SJSA1 (cell line): ENCODE results near the gene MAGI2. TPM values are rescaled to one million over a fixed set of nuclear protein-coding genes. Genes with fewer than 3 reads are reported as not detected.
"Not testable (repeated sequence)": the region's sequence is repeated elsewhere in the genome, so short reads cannot be mapped to it uniquely, and the experiment has no call there.

Experiments
- DNase-seq, 2 experiments: peaks; one replicate each; pipeline ENCODE4 v3.0.0-alpha.2; 2015 to 2020; ENCODE audit warnings: low spot score in 2 of 2, low read depth in 1 of 2
- H3K27ac ChIP-seq: fragments of 250-450 bp; sonication (Bioruptor Pico); 2 replicates; pipeline ENCODE4 v1.5.1; 2020; ENCODE audit warnings: mild to moderate bottlenecking, moderate library complexity
- H3K27me3 ChIP-seq: fragments of 250-450 bp; sonication (Bioruptor Pico); replicated peaks from 2 replicates; pipeline ENCODE4 v1.5.1; 2020; ENCODE audit warnings: mild to moderate bottlenecking, moderate library complexity
- H3K36me3 ChIP-seq: fragments of 250-450 bp; sonication (Bioruptor Pico); 2 replicates; pipeline ENCODE4 v1.5.1; 2020; ENCODE audit warnings: mild to moderate bottlenecking
- H3K4me1 ChIP-seq: fragments of 250-450 bp; sonication (Bioruptor Pico); replicated peaks from 2 replicates; pipeline ENCODE4 v1.6.1; 2021; ENCODE audit warnings: mild to moderate bottlenecking
- H3K4me3 ChIP-seq: fragments of 250-450 bp; sonication (Bioruptor Pico); 2 replicates; pipeline ENCODE4 v1.5.1; 2020; ENCODE audit warnings: mild to moderate bottlenecking
- H3K9me3 ChIP-seq: fragments of 250-450 bp; sonication (Bioruptor Pico); replicated peaks from 2 replicates; pipeline ENCODE4 v1.5.1; 2020; ENCODE audit warnings: mild to moderate bottlenecking
- total RNA-seq: library from RNA; depleted of rRNA; stranded (reverse); fragments of >200 nt; shearing (Covaris generic); gene quantifications from 2 replicates; pipeline ENCODE4 v1.2.3, GENCODE V29; 2014

MAGI2 gene
- total RNA-seq, 1 experiment from 2014 or later: 0.82 TPM

- DNase-seq: no peak
- Histone ChIP-seq H3K27me3 (no peaks in the 10 kb centered on the region), H3K9me3 (no peaks in the 10 kb centered on the region), H3K4me1 (no peaks in the 10 kb centered on the region), H3K36me3 (no peaks in the 10 kb centered on the region), H3K4me3 (no peak overlapping the region), H3K27ac (no peak overlapping the region)
Observed at GRCh38 chr7:78543976-78544375, 909.5 kb downstream of the MAGI2 start.

DNA sequence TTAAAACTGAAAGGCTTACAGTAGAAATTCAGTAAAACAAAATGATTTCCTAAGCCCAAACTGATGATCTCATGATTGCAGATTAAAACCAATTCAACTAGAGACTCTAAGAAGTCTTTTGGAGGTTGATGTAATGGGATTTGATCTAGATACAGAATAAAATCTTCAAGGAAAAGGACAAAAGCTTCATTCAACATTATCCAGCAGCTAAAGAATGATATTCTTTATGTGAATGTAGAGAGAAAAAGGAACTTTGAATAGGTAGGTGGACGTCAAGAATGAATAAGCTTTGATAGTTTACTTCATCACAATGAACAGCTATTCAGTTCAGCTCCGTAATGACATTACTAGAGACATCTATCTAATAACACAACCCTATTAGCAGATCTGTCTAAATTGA lies 910.5 kb downstream of the MAGI2 start:
- H3K4me3 ChIP-seq: no peak overlapping the region
- no peak for DNase-seq
- no peaks in the 10 kb centered on the region for H3K27me3 ChIP-seq
- no peak overlapping the region for H3K27ac ChIP-seq
- H3K9me3 ChIP-seq: no peaks in the 10 kb centered on the region
- H3K4me1 ChIP-seq: no peaks in the 10 kb centered on the region
- no peaks in the 10 kb centered on the region for H3K36me3 ChIP-seq

GRCh38 chr7:78542541-78542940 lies 910.9 kb downstream of the MAGI2 start:
- H3K27ac ChIP-seq: no peak overlapping the region

DNA sequence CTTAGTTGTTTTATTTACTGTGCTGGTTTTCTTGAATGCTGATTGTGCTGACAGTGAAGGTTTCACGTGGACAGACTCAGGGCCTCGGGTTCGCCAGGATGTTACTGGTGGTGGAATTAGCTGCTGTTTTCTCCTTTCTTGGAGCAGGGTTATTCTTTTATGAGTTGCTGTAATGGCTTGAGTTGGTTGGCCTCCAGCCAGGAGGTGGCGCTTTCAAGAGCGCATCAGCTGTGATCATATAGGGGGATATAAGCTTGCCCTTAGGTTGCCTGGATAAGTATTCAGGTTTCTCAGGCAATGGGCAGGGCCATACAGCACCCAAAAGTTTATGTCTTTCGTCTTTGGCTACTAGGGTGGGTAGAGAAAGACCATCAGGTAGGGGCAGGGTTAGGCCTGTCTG lies 913.6 kb downstream of the MAGI2 start:
- H3K4me3 ChIP-seq: no peak overlapping the region
- DNase-seq: no peak

More at GRCh38 chr7:78542541-78542940, 910.9 kb downstream of the MAGI2 start:
- Histone ChIP-seq H3K4me1 (no peaks in the 10 kb centered on the region), H3K27me3 (no peaks in the 10 kb centered on the region), H3K36me3 (no peaks in the 10 kb centered on the region), H3K9me3 (no peaks in the 10 kb centered on the region), H3K4me3 (no peak overlapping the region)
- DNase-seq: no peak

GRCh38 chr7:78535655-78536054 lies 917.8 kb downstream of the MAGI2 start:
- Histone ChIP-seq H3K27ac (no peak overlapping the region), H3K36me3 (no peaks in the 10 kb centered on the region), H3K27me3 (no peaks in the 10 kb centered on the region), H3K4me3 (no peak overlapping the region), H3K4me1 (no peaks in the 10 kb centered on the region), H3K9me3 (no peaks in the 10 kb centered on the region)
- no peak for DNase-seq

More for the DNA sequence above, 913.6 kb downstream of the MAGI2 start:
- Histone ChIP-seq H3K4me1 (no peaks in the 10 kb centered on the region), H3K27ac (no peak overlapping the region), H3K9me3 (no peaks in the 10 kb centered on the region), H3K27me3 (no peaks in the 10 kb centered on the region), H3K36me3 (no peaks in the 10 kb centered on the region)

DNA sequence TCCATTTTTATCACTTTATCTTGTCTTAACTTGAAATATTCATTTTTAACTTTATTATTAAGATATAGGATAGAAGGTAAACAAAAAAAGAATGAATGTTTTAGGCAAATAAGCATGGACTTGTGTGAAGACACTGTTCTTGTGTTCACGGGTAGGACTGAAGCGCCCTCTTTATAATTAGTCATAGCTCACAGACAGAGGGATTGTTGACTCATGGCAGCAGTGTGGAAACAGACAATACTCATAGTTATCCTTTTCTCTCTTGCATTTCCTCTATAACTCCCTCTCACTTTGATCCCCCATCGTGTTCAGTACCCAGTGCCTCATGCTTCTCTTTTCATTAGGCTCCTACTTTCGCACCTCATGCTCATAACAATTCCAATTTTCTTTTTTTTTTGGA lies 923.1 kb downstream of the MAGI2 start:
- Histone ChIP-seq H3K27ac (no peak overlapping the region), H3K4me1 (no peaks in the 10 kb centered on the region), H3K36me3 (no peaks in the 10 kb centered on the region)

DNA sequence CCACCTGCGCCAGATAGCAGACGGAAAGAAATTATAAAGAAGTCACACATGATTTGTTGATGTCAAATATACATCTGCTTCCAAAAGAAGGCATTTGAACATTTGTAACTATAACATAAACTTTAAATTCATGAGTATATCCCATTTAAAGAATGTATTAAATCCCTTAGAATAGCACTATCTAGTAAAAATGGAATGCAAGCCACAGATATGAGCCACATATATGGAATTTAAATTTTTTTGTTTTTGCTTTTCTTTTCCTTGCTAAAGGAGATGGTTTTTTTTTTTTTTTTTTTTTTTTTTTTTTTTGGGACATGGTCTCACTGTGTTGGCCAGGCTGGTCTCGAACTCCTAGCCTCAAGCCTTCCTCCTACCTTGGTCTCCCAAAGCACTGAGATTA lies 924.1 kb downstream of the MAGI2 start:
- no peaks in the 10 kb centered on the region for H3K4me1 ChIP-seq
- H3K36me3 ChIP-seq: no peaks in the 10 kb centered on the region
- H3K27me3 ChIP-seq: no peaks in the 10 kb centered on the region
- no peak for DNase-seq
- H3K9me3 ChIP-seq: no peaks in the 10 kb centered on the region
- H3K4me3 ChIP-seq: no peak overlapping the region
- H3K27ac ChIP-seq: no peak overlapping the region

More for the DNA sequence above, 923.1 kb downstream of the MAGI2 start:
- no peak overlapping the region for H3K4me3 ChIP-seq
- no peaks in the 10 kb centered on the region for H3K9me3 ChIP-seq
- H3K27me3 ChIP-seq: no peaks in the 10 kb centered on the region
- no peak for DNase-seq

GRCh38 chr7:78528964-78529363 lies 924.5 kb downstream of the MAGI2 start:
- Histone ChIP-seq H3K36me3 (no peaks in the 10 kb centered on the region), H3K9me3 (no peaks in the 10 kb centered on the region), H3K4me3 (no peak overlapping the region), H3K27ac (no peak overlapping the region), H3K27me3 (no peaks in the 10 kb centered on the region), H3K4me1 (no peaks in the 10 kb centered on the region)
- DNase-seq: no peak

DNA sequence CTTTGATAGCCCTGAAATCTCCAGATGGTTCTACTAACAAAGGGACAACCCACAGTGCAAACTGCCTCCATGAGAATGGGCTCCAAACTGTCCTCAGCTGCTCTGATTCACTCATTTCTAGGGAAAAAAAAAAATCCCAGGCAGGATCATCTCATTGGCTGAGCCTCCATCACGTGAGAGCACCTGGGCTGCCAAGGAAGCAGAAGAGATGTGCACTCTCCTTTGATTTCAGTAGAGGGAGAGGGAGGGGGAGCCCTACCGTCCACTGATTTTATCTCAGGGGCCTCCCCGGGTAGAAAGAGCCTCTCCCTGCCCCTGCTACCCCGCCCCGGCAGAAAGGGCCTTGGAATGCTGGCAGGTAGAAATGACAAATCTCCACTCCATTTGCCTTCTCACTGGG lies 929.5 kb downstream of the MAGI2 start:
- H3K4me3 ChIP-seq: no peak overlapping the region
- no peaks in the 10 kb centered on the region for H3K36me3 ChIP-seq
- no peaks in the 10 kb centered on the region for H3K27me3 ChIP-seq
- H3K9me3 ChIP-seq: no peaks in the 10 kb centered on the region
- no peak overlapping the region for H3K27ac ChIP-seq
- no peaks in the 10 kb centered on the region for H3K4me1 ChIP-seq
- no peak for DNase-seq

DNA sequence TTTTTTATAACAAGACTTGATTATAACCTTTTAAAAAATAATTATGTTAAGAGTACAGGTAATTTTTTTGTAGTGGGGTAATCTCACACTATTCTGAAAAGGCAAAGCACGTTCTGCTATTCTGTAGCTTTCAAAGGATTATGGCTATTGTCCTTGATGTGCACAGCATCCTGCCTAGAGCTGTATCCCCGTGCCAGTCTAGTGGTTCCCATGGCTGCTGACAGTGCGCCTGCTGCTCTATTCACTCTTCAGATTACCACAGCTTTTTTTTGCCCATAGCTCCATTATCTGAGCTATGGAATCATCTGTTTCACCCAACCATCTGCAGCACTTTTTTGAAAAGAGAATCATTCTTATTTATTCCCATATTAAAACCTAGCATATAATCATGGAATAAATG lies 931.5 kb downstream of the MAGI2 start:
- Histone ChIP-seq H3K4me3 (no peak overlapping the region), H3K27ac (no peak overlapping the region), H3K36me3 (no peaks in the 10 kb centered on the region), H3K9me3 (no peaks in the 10 kb centered on the region), H3K27me3 (no peaks in the 10 kb centered on the region), H3K4me1 (no peaks in the 10 kb centered on the region)
- no peak for DNase-seq

GRCh38 chr7:78516450-78516849 lies 937.0 kb downstream of the MAGI2 start:
- H3K4me3 ChIP-seq: no peak overlapping the region
- no peak for DNase-seq
- no peaks in the 10 kb centered on the region for H3K4me1 ChIP-seq
- H3K27me3 ChIP-seq: no peaks in the 10 kb centered on the region
- H3K36me3 ChIP-seq: no peaks in the 10 kb centered on the region
- no peaks in the 10 kb centered on the region for H3K9me3 ChIP-seq
- H3K27ac ChIP-seq: no peak overlapping the region

DNA sequence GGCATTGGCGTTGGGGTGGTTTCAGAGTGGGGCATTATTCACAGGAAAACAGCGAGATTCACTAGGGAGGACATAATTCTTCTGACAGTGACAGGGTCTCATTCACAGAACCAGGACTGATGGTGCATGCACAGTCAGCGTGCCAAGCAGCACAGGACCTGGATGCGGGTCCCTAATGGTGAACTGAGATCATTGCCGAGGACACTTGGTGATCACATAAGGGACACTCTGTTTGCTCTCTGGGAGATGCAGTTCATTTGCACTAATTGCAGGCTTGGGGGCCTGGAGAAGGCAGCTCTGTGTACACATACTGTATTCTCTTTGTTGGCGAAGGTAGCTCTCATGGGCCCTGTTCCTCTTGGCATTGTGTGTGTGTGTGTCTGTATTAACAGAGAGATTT lies 938.8 kb downstream of the MAGI2 start:
- H3K27ac ChIP-seq: no peak overlapping the region

DNA sequence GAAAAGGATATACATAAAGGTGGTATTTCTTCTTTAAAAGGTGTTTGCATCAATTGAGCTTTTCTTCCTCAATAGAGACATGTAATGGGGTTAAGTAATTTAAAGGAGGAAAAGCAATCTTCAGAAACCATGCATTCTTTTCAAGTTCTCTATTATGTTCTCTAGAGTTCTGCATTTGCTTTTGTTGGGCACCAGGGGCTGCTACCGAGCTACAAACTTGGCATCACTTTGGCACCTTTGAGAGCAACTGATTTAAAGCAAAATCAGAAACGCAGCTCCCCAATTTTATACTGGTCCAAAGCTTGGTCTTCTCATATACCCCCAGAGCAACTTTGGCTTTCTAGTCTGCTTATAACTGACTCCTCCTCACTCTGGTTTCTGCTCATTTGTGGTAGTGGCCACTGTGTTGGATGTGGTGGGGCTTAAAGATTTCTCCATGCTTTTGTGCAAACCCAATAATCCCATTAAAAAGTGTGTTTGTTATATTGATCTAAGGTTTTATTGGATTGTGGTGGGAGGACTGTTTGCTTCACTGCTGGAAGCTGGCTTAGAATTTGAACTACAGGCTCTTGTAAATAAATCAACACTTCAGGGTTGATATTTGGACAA lies 942.8 kb downstream of the MAGI2 start:
- Histone ChIP-seq H3K27me3 (0 out of 2 replicates have a peak, but pooled peaks cover 4% of the 10 kb centered on the region), H3K36me3 (no peaks in the 10 kb centered on the region), H3K4me3 (no peak overlapping the region), H3K9me3 (no peaks in the 10 kb centered on the region), H3K4me1 (no peaks in the 10 kb centered on the region), H3K27ac (no peak overlapping the region)
- no peak for DNase-seq

More for the DNA sequence above, 938.8 kb downstream of the MAGI2 start:
- no peaks in the 10 kb centered on the region for H3K36me3 ChIP-seq
- no peaks in the 10 kb centered on the region for H3K4me1 ChIP-seq
- 0 out of 2 replicates have a peak, but pooled peaks cover 4% of the 10 kb centered on the region for H3K27me3 ChIP-seq
- H3K4me3 ChIP-seq: no peak overlapping the region
- H3K9me3 ChIP-seq: no peaks in the 10 kb centered on the region
- DNase-seq: no peak

- not testable (repeated sequence) for H3K27ac ChIP-seq, H3K4me1 ChIP-seq, H3K27me3 ChIP-seq, H3K9me3 ChIP-seq, H3K4me3 ChIP-seq, H3K36me3 ChIP-seq, DNase-seq
Observed at GRCh38 chr7:78503301-78503700, 950.2 kb downstream of the MAGI2 start.

- Histone ChIP-seq H3K4me1 (no peaks in the 10 kb centered on the region), H3K36me3 (no peaks in the 10 kb centered on the region), H3K4me3 (no peak overlapping the region), H3K27me3 (no peaks in the 10 kb centered on the region), H3K27ac (no peak overlapping the region), H3K9me3 (no peaks in the 10 kb centered on the region)
- no peak for DNase-seq
Observed at GRCh38 chr7:78501064-78501463, 952.4 kb downstream of the MAGI2 start.
